Pancreas (tissue), 10 donors: ENCODE measurements around the gene ADAM33. TPM values are rescaled to one million over a fixed set of nuclear protein-coding genes. Genes with fewer than 3 reads are reported as not detected.

Source experiments
- ATAC-seq, 4 donors: fragments of 200-7000 bp; cut with Tn5 transposase; one replicate each; pipeline versions ENCODE4 v1.8.0 to v1.9.1; 2020; ENCODE audit warnings: mild to moderate bottlenecking in 4 of 4, moderate library complexity in 4 of 4
- DNase-seq, 6 donors: peaks; one replicate each; pipeline ENCODE4 v3.0.0-alpha.2; 2020
- FAIRE-seq: peaks from 2 replicates; lab custom pipeline; 2012; peaks lifted over from hg19 to GRCh38; lab: Jason Lieb, UNC
- H3K27ac ChIP-seq, 4 donors: fragments of 200-600 bp; sonication (generic); 1 replicate in 3 of 4; 2 replicates in 1 of 4; pipeline versions ENCODE4 v1.5.0 to v1.8.0; 2020
- H3K27me3 ChIP-seq, 4 donors: fragments of 200-600 bp; one replicate each; pipeline ENCODE4 v1.8.0; 2021
- H3K36me3 ChIP-seq, 3 donors: fragments of 200-600 bp; sonication (generic) in 1 of 3; one replicate each; pipeline versions ENCODE4 v1.5.0 to v1.8.0; 2020 to 2021
- H3K4me1 ChIP-seq, 3 donors: fragments of 200-600 bp; one replicate each; pipeline ENCODE4 v1.8.0; 2021
- H3K4me3 ChIP-seq, 4 donors: fragments of 200-600 bp; sonication (generic) in 2 of 4; one replicate each; pipeline versions ENCODE4 v1.5.0 to v1.8.0; 2020 to 2021
- H3K9me3 ChIP-seq, 4 donors: fragments of 200-600 bp; one replicate each; pipeline ENCODE4 v1.8.0; 2021
- CTCF ChIP-seq, 4 donors: fragments of 200-600 bp; sonication (generic) in 3 of 4; IDR thresholded peaks; one replicate each; pipeline versions ENCODE4 v1.5.0 to v1.8.0; 2021; ENCODE audit warnings: antibody characterized with exemption in 4 of 4
- WGBS, 2 donors: extraction: QIAGEN DNeasy Blood & Tissue Kit; methylation state at CpG; one replicate each; pipeline ENCODE4 v1.1.7; 2013; 5-methylcytosine and 5-hydroxymethylcytosine counted together
- intact Hi-C, 3 donors: fragments of 100-400 bp; cut with DNase I; formaldehyde crosslinking; loops; one replicate each; pipeline versions ENCODE4 v1.11.1 to v1.14.2; 2022
- polyA plus RNA-seq, 2 donors: library from polyadenylated mRNA; stranded (reverse); fragments of 200-250 nt; gene quantifications; one replicate each; pipeline ENCODE4 v1.2.3, GENCODE V29; 2013
- total RNA-seq, 6 donors: library from RNA; stranded (reverse); fragmentation: NEBNext Ultra II Directional in 4 of 6; extraction: Animal tissue kit (Norgen Biotek cat#: 25700) in 4 of 6; gene quantifications; one replicate each; pipeline versions ENCODE4 v1.2.1 to v1.2.4, GENCODE V29; 2021 to 2023
- donor health status: healthy with polysubstance abuse.
- donor health status: DM: no; HTN: no; CAD: no; lungs with moderate emphysema.
- donor health status: DM: no; HTN: no; CAD: no.
- donor health status: control.
- donor health status: control.
- donor health status: Bipolar disorder and iron deficiency.
- donor health status: DM: yes; HTN: yes; CAD: no.
- donor health status: DM: no; HTN: no; CAD: no.
- donor health status: DM: no; HTN: no; CAD: no.
- donor health status: DM: yes; HTN: yes; CAD: no.

ADAM33 gene
- total and polyA plus RNA-seq, 8 donors: 0.67 to 20.9 (median 3.1) TPM

DNA sequence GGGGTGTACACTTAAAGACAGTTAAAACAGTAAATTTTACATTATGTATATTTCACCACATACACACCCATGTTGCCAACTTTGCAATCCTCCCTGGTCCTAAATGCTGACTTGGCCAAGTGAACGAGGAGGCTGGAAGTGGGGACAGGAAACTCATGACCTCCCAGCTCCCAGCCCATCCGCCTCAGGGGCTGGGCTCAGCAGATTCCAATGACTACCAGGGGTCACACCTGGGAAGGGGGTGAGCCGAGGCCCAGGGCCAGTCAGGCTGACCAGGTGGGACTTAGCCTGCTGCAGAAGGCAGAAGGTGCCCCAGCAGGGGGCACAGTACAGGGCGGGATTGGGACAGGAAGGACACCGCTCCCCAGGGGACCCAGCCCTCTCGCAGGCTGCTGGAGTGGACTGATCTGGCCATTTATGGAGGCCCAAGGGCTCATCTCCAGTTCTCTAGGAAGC, 28.2 kb upstream of the ADAM33 start:
- no peak for ATAC-seq
- WGBS, 2 donors: 69 to 75% methylated on average over 6 of the region's 6 CpGs
- no peak for FAIRE-seq
- Histone ChIP-seq H3K9me3 (no peaks in the 10 kb centered on the region), H3K4me1 (no peaks in the 10 kb centered on the region), H3K27ac (no peak overlapping the region), H3K36me3 (no peaks in the 10 kb centered on the region), H3K4me3 (no peak overlapping the region), H3K27me3 (no peaks in the 10 kb centered on the region)
- intact Hi-C loops: no loop called here
- no peak for TF ChIP-seq CTCF (IDR thresholded peaks at IDR 0.05)
- peak in 2 of 6 donors; percentile 48 to 56 for DNase-seq

DNA sequence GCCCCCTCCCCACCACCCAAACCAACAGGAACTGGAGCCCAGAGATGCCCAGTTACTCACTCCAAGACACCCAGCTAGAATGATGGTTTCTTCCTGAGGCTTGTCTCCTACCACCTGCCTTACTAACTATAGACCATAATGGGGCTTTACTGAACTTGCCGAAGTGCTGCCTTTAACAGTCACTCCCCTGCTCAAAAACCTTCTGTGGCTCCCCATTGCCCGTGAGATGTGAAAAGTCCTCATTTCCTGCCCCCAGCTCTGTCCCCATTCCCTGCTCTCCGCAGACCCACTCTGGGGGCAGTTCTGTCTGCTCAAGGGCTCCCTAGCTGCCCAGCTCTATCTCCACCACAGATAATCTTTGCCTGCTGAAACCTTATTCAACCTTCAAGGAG, 25.7 kb upstream of the ADAM33 start:
- intact Hi-C loops: no loop called here
- Histone ChIP-seq H3K4me3 (no peak overlapping the region), H3K27me3 (no peaks in the 10 kb centered on the region), H3K9me3 (no peaks in the 10 kb centered on the region), H3K36me3 (no peaks in the 10 kb centered on the region), H3K4me1 (no peaks in the 10 kb centered on the region), H3K27ac (no peak overlapping the region)
- FAIRE-seq: no peak
- no peak for ATAC-seq
- TF ChIP-seq CTCF (IDR thresholded peaks at IDR 0.05): no peak
- DNase-seq: no peak
- 89 to 100% methylated on average over 3 of the region's 3 CpGs for WGBS, 2 donors

GRCh38 chr20:3706774-3707507, 25.1 kb upstream of the ADAM33 start:
- DNase-seq (no peak), FAIRE-seq (no peak), ATAC-seq (peak in 1 of 4 donors; percentile 53)
- H3K9me3 ChIP-seq: no peaks in the 10 kb centered on the region
- H3K4me3 ChIP-seq: no peak overlapping the region
- intact Hi-C loops: no loop called here
- no peak overlapping the region for H3K27ac ChIP-seq
- no peaks in the 10 kb centered on the region for H3K27me3 ChIP-seq
- H3K36me3 ChIP-seq: no peaks in the 10 kb centered on the region
- H3K4me1 ChIP-seq: no peaks in the 10 kb centered on the region
- WGBS, 2 donors: 76 to 82% methylated on average over 10 of the region's 10 CpGs
- no peak for TF ChIP-seq CTCF (IDR thresholded peaks at IDR 0.05)

GRCh38 chr20:3705970-3706739, 24.3 kb upstream of the ADAM33 start:
- H3K4me3 ChIP-seq: no peak overlapping the region
- no peak for ATAC-seq

More at GRCh38 chr20:3705970-3706739, 24.3 kb upstream of the ADAM33 start:
- no peak overlapping the region for H3K27ac ChIP-seq
- H3K4me1 ChIP-seq: no peaks in the 10 kb centered on the region
- 85 to 91% methylated on average over 31 of the region's 31 CpGs for WGBS, 2 donors
- intact Hi-C loops: no loop called here
- FAIRE-seq (no peak), DNase-seq (peak in 1 of 6 donors; percentile 54)
- H3K36me3 ChIP-seq: no peaks in the 10 kb centered on the region
- H3K9me3 ChIP-seq: no peaks in the 10 kb centered on the region
- no peak for TF ChIP-seq CTCF (IDR thresholded peaks at IDR 0.05)
- H3K27me3 ChIP-seq: no peaks in the 10 kb centered on the region
